DND-41 (cell line): ENCODE measurements around the gene FGFR2.

Source experiments
- ATAC-seq: fragments of 200-7000 bp; cut with Tn5 transposase; 3 replicates; pipeline ENCODE4 v1.9.1; 2021; ENCODE audit warnings: low read depth; ENCODE audit not compliant: insufficient read depth
- DNase-seq: peaks from one replicate; pipeline ENCODE4 v3.0.0-alpha.2; 2020
- H2AFZ ChIP-seq: 2 replicates; pipeline ENCODE4 v1.6.0; 2012; ENCODE audit warnings: low read depth, low read length
- H3K27ac ChIP-seq: 2 replicates; pipeline ENCODE4 v1.5.1; 2012; ENCODE audit warnings: low read length, inconsistent platforms
- H3K27me3 ChIP-seq: fragments of 200-600 bp; sonication (generic); 2 replicates; pipeline ENCODE4 v1.6.0; 2012; ENCODE audit warnings: low read length, mild to moderate bottlenecking, inconsistent platforms; ENCODE audit not compliant: insufficient read depth, poor library complexity
- H3K36me3 ChIP-seq: 2 replicates; pipeline ENCODE4 v1.5.1; 2012; ENCODE audit warnings: low read length, inconsistent platforms; ENCODE audit not compliant: insufficient read depth
- H3K4me1 ChIP-seq: 2 replicates; pipeline ENCODE4 v1.5.1; 2012; ENCODE audit warnings: mild to moderate bottlenecking, low read length; ENCODE audit not compliant: insufficient read depth
- H3K4me2 ChIP-seq: 2 replicates; pipeline ENCODE4 v1.6.0; 2012; ENCODE audit warnings: mild to moderate bottlenecking, moderate library complexity, low read length, inconsistent platforms; ENCODE audit not compliant: insufficient read depth
- H3K4me3 ChIP-seq, 2 experiments: fragments of 200-600 bp in 1 of 2; shearing (Covaris generic) in 1 of 2; 2 replicates each; pipeline ENCODE4 v1.5.1; 2012 to 2016; ENCODE audit warnings: inconsistent platforms in 2 of 2, low read length in 2 of 2, mild to moderate bottlenecking in 2 of 2, low read depth in 1 of 2, moderate library complexity in 1 of 2
- H3K79me2 ChIP-seq: 2 replicates; pipeline ENCODE4 v1.6.0; 2012; ENCODE audit warnings: low read length, inconsistent platforms; ENCODE audit not compliant: insufficient read depth
- H3K9ac ChIP-seq: 2 replicates; pipeline ENCODE4 v1.6.0; 2012; ENCODE audit warnings: low read depth, mild to moderate bottlenecking, inconsistent platforms, low read length, moderate library complexity
- H3K9me3 ChIP-seq: 2 replicates; pipeline ENCODE4 v1.5.1; 2012; ENCODE audit warnings: low read length, moderate library complexity, mild to moderate bottlenecking, inconsistent platforms; ENCODE audit not compliant: insufficient read depth, severe bottlenecking
- H4K20me1 ChIP-seq: 2 replicates; pipeline ENCODE4 v1.6.0; 2012; ENCODE audit warnings: low read length; ENCODE audit not compliant: insufficient read depth
- CTCF ChIP-seq: IDR thresholded peaks from 2 replicates; pipeline ENCODE4 v1.5.1; 2012; ENCODE audit warnings: borderline replicate concordance, low read length, moderate library complexity, mild to moderate bottlenecking; ENCODE audit not compliant: poor library complexity, severe bottlenecking; ENCODE audit errors: extremely low read depth
- EZH2 ChIP-seq: IDR thresholded peaks from 3 replicates; pipeline ENCODE4 v1.6.1; 2012; ENCODE audit warnings: borderline replicate concordance, low read depth, mild to moderate bottlenecking, moderate library complexity, low read length, inconsistent platforms; ENCODE audit not compliant: severe bottlenecking

The FGFR2 gene

GRCh38 chr10:121578965-121579364 lies 19.3 kb downstream of the FGFR2 start:
- Histone ChIP-seq H3K4me3 (no peak overlapping the region), H3K36me3 (no peaks in the 10 kb centered on the region), H2AFZ (no peak overlapping the region), H3K9ac (no peak overlapping the region), H3K79me2 (no peaks in the 10 kb centered on the region), H3K27ac (no peak overlapping the region), H3K9me3 (no peaks in the 10 kb centered on the region), H3K27me3 (no peaks in the 10 kb centered on the region), H3K4me2 (no peak overlapping the region), H4K20me1 (no peaks in the 10 kb centered on the region), H3K4me1 (no peaks in the 10 kb centered on the region)
- no peak for TF ChIP-seq EZH2
- TF ChIP-seq CTCF, result no peak
- ATAC-seq (no peak), DNase-seq (no peak)

- H3K4me1 ChIP-seq, result no peaks in the 10 kb centered on the region
- TF ChIP-seq CTCF (no peak), EZH2 (no peak)
- no peaks in the 10 kb centered on the region for H3K36me3 ChIP-seq
- H3K27ac ChIP-seq, result no peak overlapping the region
- DNase-seq (no peak), ATAC-seq (no peak)
- H3K4me2 ChIP-seq, result no peak overlapping the region
- no peak overlapping the region for H2AFZ ChIP-seq
- H3K79me2 ChIP-seq, result no peaks in the 10 kb centered on the region
- no peaks in the 10 kb centered on the region for H3K27me3 ChIP-seq
- H3K4me3 ChIP-seq, result no peak overlapping the region
- H3K9ac ChIP-seq, result no peak overlapping the region
- no peaks in the 10 kb centered on the region for H3K9me3 ChIP-seq
- no peaks in the 10 kb centered on the region for H4K20me1 ChIP-seq
These were observed 19.9 kb downstream of the FGFR2 start for GRCh38 chr10:121578298-121578697.

GRCh38 chr10:121577568-121577967 lies 20.7 kb downstream of the FGFR2 start:
- H3K27ac ChIP-seq, result no peak overlapping the region

More at GRCh38 chr10:121577568-121577967, 20.7 kb downstream of the FGFR2 start:
- no peaks in the 10 kb centered on the region for H3K27me3 ChIP-seq
- H3K9ac ChIP-seq, result no peak overlapping the region
- no peaks in the 10 kb centered on the region for H3K79me2 ChIP-seq
- H3K9me3 ChIP-seq, result no peaks in the 10 kb centered on the region
- ATAC-seq (no peak), DNase-seq (no peak)
- H3K4me3 ChIP-seq, result no peak overlapping the region
- no peak overlapping the region for H2AFZ ChIP-seq
- TF ChIP-seq EZH2, result no peak
- TF ChIP-seq CTCF, result no peak
- H3K36me3 ChIP-seq, result no peaks in the 10 kb centered on the region
- no peak overlapping the region for H3K4me2 ChIP-seq
- H3K4me1 ChIP-seq, result no peaks in the 10 kb centered on the region
- no peaks in the 10 kb centered on the region for H4K20me1 ChIP-seq
